Thyroid gland (tissue), 4 donors: ENCODE data around the gene IL33.

Experiments
- CTCF ChIP-seq, 6 experiments: fragments of 200-600 bp in 3 of 6; fragments of 450-650 bp in 3 of 6; sonication (generic) in 3 of 6; IDR thresholded peaks; one replicate each; pipeline ENCODE4 v1.5.1; 2016 to 2019; ENCODE audit warnings: antibody characterized with exemption in 6 of 6, mild to moderate bottlenecking in 2 of 6, inconsistent platforms in 1 of 6, moderate library complexity in 1 of 6
- POLR2A ChIP-seq, 2 donors: fragments of 450-650 bp; IDR thresholded peaks; one replicate each; pipeline ENCODE4 v1.6.1; 2017; ENCODE audit warnings: antibody characterized with exemption in 2 of 2, mild to moderate bottlenecking in 2 of 2, moderate library complexity in 1 of 2

GRCh38 chr9:6301858-6302257, 86.3 kb downstream of the IL33 start:
- TF ChIP-seq CTCF (IDR thresholded peaks at IDR 0.05) = no peak
- TF ChIP-seq POLR2A (IDR thresholded peaks at IDR 0.05) = no peak
